H7 (cell line): ENCODE data around the gene CFAP91. TPM values are rescaled to one million over a fixed set of nuclear protein-coding genes. Genes with fewer than 3 reads are reported as not detected.

Experiments used
- DNase-seq: peaks from one replicate; pipeline ENCODE4 v3.0.0; 2012
- H3K27me3 ChIP-seq: 2 replicates; pipeline ENCODE4 v1.6.0; 2011; ENCODE audit warnings: mild to moderate bottlenecking, low read length; ENCODE audit not compliant: control insufficient read depth, insufficient read depth
- H3K36me3 ChIP-seq: replicated peaks from 2 replicates; pipeline ENCODE4 v1.5.1; 2011; ENCODE audit warnings: low read length; ENCODE audit not compliant: control insufficient read depth, insufficient read depth
- H3K4me3 ChIP-seq: 2 replicates; pipeline ENCODE4 v1.5.1; 2011; ENCODE audit warnings: low read depth, mild to moderate bottlenecking, control low read depth, low read length, moderate library complexity; ENCODE audit not compliant: insufficient read depth
- total RNA-seq: library from RNA; depleted of rRNA; stranded (reverse); fragments of >200 nt; shearing (Covaris generic); gene quantifications from 2 replicates; pipeline ENCODE4 v1.2.3, GENCODE V29; 2014; rRNA removed

CFAP91 gene
- total RNA-seq, 1 experiment from 2014 or later: 1.8 TPM

DNA sequence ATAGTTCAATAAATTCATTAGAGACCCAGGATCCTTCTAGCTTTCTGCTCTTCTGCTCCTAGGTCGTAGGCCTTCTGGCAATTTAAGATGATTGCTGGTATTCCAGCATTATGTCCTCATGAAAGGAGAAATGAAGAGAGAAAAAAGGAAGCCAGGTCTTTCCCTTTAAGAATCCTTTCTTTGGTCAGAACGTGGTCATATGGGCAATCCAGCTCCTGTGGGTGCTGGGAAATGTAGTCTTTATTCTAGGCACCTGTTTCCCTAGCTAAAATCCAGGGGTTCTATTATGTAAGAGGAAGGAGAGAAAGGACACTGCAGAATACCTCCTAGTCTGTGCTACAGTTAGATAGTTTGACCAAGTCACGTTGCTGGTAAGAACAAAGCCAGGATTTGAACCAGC, 43.6 kb downstream of the CFAP91 start:
- no peak for DNase-seq
- no peaks in the 10 kb centered on the region for H3K27me3 ChIP-seq
- H3K36me3 ChIP-seq: no peaks in the 10 kb centered on the region
- H3K4me3 ChIP-seq: no peak overlapping the region

DNA sequence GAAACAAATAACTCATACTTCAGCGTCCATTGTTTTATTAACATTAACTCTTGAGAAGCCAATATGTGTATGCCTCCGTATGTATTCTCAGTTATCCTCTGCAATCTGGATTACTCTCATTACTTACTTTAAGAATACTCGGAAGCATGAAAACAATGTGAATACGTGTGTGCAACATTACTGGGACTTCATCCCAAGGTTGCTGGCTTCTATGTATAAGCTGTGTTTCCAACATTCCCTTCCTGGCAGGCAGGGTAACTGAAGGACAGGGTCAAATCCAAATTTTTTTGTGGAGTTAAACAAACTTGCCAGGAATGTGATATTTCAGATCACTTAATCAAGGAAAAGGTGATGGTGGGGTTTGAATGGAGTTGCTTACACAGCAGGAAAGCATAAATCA, 44.5 kb downstream of the CFAP91 start:
- Histone ChIP-seq H3K27me3 (no peaks in the 10 kb centered on the region), H3K4me3 (no peak overlapping the region), H3K36me3 (no peaks in the 10 kb centered on the region)
- DNase-seq: no peak

GRCh38 chr3:119748991-119749390, 46.2 kb downstream of the CFAP91 start:
- no peak for DNase-seq
- Histone ChIP-seq H3K4me3 (no peak overlapping the region), H3K27me3 (no peaks in the 10 kb centered on the region), H3K36me3 (no peaks in the 10 kb centered on the region)

DNA sequence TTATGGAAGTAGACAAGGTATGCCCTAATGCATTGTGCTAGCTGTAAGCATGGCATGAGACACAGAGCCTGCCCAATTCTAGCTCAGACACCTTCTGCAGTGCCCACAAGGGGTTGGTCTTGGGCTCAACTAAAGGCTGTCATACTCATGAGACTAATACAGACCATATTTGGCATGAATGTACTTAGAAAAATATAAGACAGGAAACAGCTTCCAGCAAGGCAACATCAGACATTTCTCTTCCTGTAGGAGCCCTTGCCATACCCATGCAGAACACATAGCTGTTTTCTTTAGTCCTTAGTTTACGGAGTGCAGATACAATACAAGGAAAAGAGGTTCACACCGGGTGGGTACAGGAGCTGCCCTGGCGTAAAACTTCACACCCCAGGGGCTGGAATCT, 48.6 kb downstream of the CFAP91 start:
- H3K4me3 ChIP-seq: no peak overlapping the region
- DNase-seq: no peak
- H3K27me3 ChIP-seq: no peaks in the 10 kb centered on the region
- H3K36me3 ChIP-seq: no peaks in the 10 kb centered on the region

Other genes with a start within 250 kb of the CFAP91 start
- 37.2 and 38.6 TPM in 2 replicates for gene TMEM39A, start 239.4 kb upstream of the CFAP91 start, total RNA-seq
- gene POGLUT1, start 234.1 kb upstream of the CFAP91 start, total RNA-seq: 7.3 and 7.8 TPM in 2 replicates
- 84.0 and 89.1 TPM in 2 replicates for gene TIMMDC1, start 204.5 kb upstream of the CFAP91 start, total RNA-seq
- gene CD80, start 143.4 kb upstream of the CFAP91 start, total RNA-seq: not detected in 2 replicates
- 0.96 and 2.9 TPM in 2 replicates for gene ADPRH, start 123.5 kb upstream of the CFAP91 start, total RNA-seq
- not detected in 2 replicates for gene PLA1A, start 105.1 kb upstream of the CFAP91 start, total RNA-seq
- 0.59 TPM in 1 of 2 replicates, not detected in the other for gene POPDC2, start 42.4 kb upstream of the CFAP91 start, total RNA-seq
- 38.5 and 41.6 TPM in 2 replicates for gene COX17, start 25.6 kb upstream of the CFAP91 start, total RNA-seq
- 0.87 and 1.6 TPM in 2 replicates for gene NR1I2, start 79.1 kb downstream of the CFAP91 start, total RNA-seq